Measurements from ENCODE around the gene RUNX1. TPM values are rescaled to one million over a fixed set of nuclear protein-coding genes. Genes with fewer than 3 reads are reported as not detected.

Gene RUNX1
- total and polyA plus RNA-seq, 10 of the 15 experiments (the other 5 are each of a cell fraction or from before 2014, with no cell fraction given): 0.90 to 15.2 (median 4.1) TPM

- no peak for TF ChIP-seq STAT1 (conservative IDR thresholded peaks at IDR 0.05)
These were observed 14.7 kb downstream of the RUNX1 start (continued) for GRCh38 chr21:35034203-35034926.

- ChIA-PET POLR2A (no interaction called here), SMC1A (ENCODE audit: uncharacterized antibody, unreplicated experiment) (no interaction called here), RAD21 (ENCODE audit: unreplicated experiment) (no interaction called here), CTCF (no interaction called here)
- ATAC-seq (no peak), DNase-seq (ENCODE audit: low read depth, low spot score) (no peak), FAIRE-seq (no peak)
- Histone ChIP-seq H3K4me2 (ENCODE audit: control insufficient read depth, insufficient read depth) (no peak overlapping the region), H3K4me3 (no peak overlapping the region), H2AFZ (ENCODE audit: control insufficient read depth, low read depth, low read length) (no peak overlapping the region), H3K9ac (ENCODE audit: control insufficient read depth, insufficient read depth, low read length) (no peak overlapping the region), H3K79me2 (ENCODE audit: control insufficient read depth, insufficient read depth, low read length) (no peaks in the 10 kb centered on the region), H3K4me1 (ENCODE audit: control insufficient read depth, insufficient read depth, low read length) (peaks cover 12% of the 10 kb centered on the region), H3K9me3 (replicated peaks; ENCODE audit: control insufficient read depth, insufficient read depth, low read length) (no peaks in the 10 kb centered on the region; the same call in 2 of the 3 replicates), H3K27ac (ENCODE audit: control insufficient read depth, insufficient read depth) (no peak overlapping the region), H4K20me1 (ENCODE audit: control insufficient read depth, insufficient read depth) (no peaks in the 10 kb centered on the region), H3K36me3 (ENCODE audit: control insufficient read depth in 2 of 2, insufficient read depth in 2 of 2, low read length in 1 of 2) (no peaks in the 10 kb centered on the region), H3K27me3 (replicated peaks in 1 of 2; ENCODE audit: control insufficient read depth in 2 of 2, insufficient read depth in 2 of 2, low read length in 1 of 2) (peaks cover 0 to 4% of the 10 kb centered on the region in 2 experiments; a peak in 2 of 4 replicates)
- BruUV-seq (replicated peaks): no TSS peak
- WGBS (ENCODE audit: insufficient coverage, insufficient replicate concordance, low lambda C conversion rate, missing lambda C conversion rate): 19% methylated on average over 2 of the region's 2 CpGs
- TF ChIP-seq E4F1 (IDR thresholded peaks at IDR 0.05; ENCODE audit: borderline replicate concordance, partially characterized antibody): no peak
- TF ChIP-seq SMAD1 (IDR thresholded peaks at IDR 0.05; ENCODE audit: low read depth, partially characterized antibody): no peak
- TF ChIP-seq RFX5 (IDR thresholded peaks at IDR 0.05; ENCODE audit: low read depth, low read length): no peak
- no peak for TF ChIP-seq IRF5 (IDR thresholded peaks at IDR 0.05; ENCODE audit: borderline replicate concordance)
- TF ChIP-seq ZSCAN29 (IDR thresholded peaks at IDR 0.05): no peak
- no peak for TF ChIP-seq CBFB (IDR thresholded peaks at IDR 0.05; ENCODE audit: low read depth)
- no peak for TF ChIP-seq ZNF207 (IDR thresholded peaks at IDR 0.05; ENCODE audit: borderline replicate concordance)
- in situ Hi-C loops (cut with MboI) (no loop called here), intact Hi-C loops (cut with micrococcal nuclease; ENCODE audit: unreplicated experiment) (no loop called here)
These were observed 16.4 kb downstream of the RUNX1 start for GRCh38 chr21:35032474-35033263.

All from GM12878 (cell line).